ENCODE measurements around the gene PRR36. TPM values are rescaled to one million over a fixed set of nuclear protein-coding genes. Genes with fewer than 3 reads are reported as not detected.

PRR36 gene
- polyA plus RNA-seq, 2 donors, result 0.14 to 0.16 TPM

DNA sequence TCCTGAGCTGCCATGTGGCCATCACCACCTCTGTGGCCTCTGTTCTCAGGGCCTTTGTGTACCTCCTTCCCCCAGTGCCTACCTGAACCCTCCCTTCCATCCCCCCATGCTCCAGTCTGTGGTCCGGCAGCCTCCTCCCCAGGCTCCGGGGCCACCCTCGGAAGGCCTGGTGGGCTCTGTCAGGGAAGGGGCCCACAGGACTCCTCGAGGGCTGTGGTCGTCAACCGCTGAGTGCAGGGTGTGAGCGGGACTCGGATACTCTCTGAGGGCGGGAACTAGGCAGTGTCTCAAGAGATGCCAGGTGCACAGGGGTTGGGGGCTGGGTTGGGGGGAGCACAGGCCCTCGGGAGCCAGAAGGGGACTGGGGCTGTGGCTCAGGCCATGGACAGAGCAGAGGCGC, 33.4 kb upstream of the PRR36 start:
- Histone ChIP-seq H3K4me3 (ENCODE audit: low read depth in 1 of 2, low read length in 2 of 2) (no peak overlapping the region), H3K27ac (ENCODE audit: low read depth in 2 of 2, low read length in 1 of 2) (no peak overlapping the region), H3K9me3 (ENCODE audit: control insufficient read depth in 2 of 2, insufficient read depth in 1 of 2, low read depth in 1 of 2, low read length in 1 of 2) (peaks cover 0 to 3% of the 10 kb centered on the region in 2 donors), H3K36me3 (ENCODE audit: control insufficient read depth in 2 of 2, insufficient read depth in 2 of 2, low read length in 1 of 2) (peaks cover 12 to 36% of the 10 kb centered on the region in 2 donors), H3K4me1 (ENCODE audit: control insufficient read depth in 2 of 2, insufficient read depth in 2 of 2, low read length in 1 of 2) (peaks cover 3 to 24% of the 10 kb centered on the region in 2 donors), H3K27me3 (ENCODE audit: control insufficient read depth in 1 of 2, insufficient read depth in 2 of 2, low read length in 2 of 2) (no peaks in the 10 kb centered on the region)
- 88 to 89% methylated on average over 11 of the region's 11 CpGs for whole genome bisulfite sequencing, 2 donors

DNA sequence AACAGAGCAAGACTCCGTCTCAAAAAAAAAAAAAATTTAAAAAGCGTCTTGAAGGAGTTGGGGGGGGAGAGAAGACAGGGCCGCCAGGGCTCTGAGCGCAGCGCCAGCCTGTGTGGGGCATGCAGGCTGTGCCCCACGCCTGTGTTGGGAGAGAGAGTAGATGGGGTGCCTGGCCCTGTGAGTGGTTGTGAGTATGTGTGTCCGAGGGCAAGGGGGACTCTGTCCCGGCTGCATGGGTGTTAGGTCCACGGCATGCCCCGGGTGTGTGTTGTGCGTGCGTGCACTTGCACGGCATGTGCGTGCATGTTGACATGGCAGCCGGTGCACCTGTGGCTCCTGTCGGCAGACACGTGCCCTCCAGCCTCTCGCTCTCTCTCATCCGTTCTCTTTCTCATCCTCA, 32.9 kb upstream of the PRR36 start:
- 64 to 73% methylated on average over 19 of the region's 19 CpGs for WGBS, 2 donors
- H3K9me3 ChIP-seq (ENCODE audit: control insufficient read depth in 2 of 2, insufficient read depth in 1 of 2, low read depth in 1 of 2, low read length in 1 of 2), result peaks cover 0 to 3% of the 10 kb centered on the region in 2 donors
- H3K36me3 ChIP-seq (ENCODE audit: control insufficient read depth in 2 of 2, insufficient read depth in 2 of 2, low read length in 1 of 2), result peaks cover 12 to 33% of the 10 kb centered on the region in 2 donors
- H3K4me1 ChIP-seq (ENCODE audit: control insufficient read depth in 2 of 2, insufficient read depth in 2 of 2, low read length in 1 of 2), result peaks cover 3 to 26% of the 10 kb centered on the region in 2 donors
- H3K27me3 ChIP-seq (ENCODE audit: control insufficient read depth in 1 of 2, insufficient read depth in 2 of 2, low read length in 2 of 2), result no peaks in the 10 kb centered on the region
- H3K27ac ChIP-seq (ENCODE audit: low read depth in 2 of 2, low read length in 1 of 2), result no peak overlapping the region
- no peak overlapping the region for H3K4me3 ChIP-seq (ENCODE audit: low read depth in 1 of 2, low read length in 2 of 2)

DNA sequence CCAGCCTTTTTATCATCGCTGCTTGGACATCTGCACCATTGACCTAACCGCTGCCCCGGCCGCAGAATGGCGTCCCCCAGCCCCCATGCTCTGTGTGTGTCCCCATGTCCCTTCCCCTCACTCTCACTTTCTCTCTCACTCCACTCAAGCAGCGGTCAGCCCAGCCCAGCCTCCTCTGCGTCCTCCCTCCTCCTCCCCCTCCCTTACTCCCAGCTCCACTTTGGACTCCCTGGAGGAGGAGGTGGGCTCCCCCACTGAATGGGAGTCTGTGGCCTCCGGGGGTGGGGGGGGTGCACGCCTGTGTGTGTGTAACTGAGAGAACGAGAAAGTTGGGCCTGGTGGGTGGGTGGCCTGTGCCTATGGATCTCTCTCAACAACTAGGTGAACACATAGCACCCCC, 31.7 kb upstream of the PRR36 start:
- Histone ChIP-seq H3K27ac (ENCODE audit: low read depth in 2 of 2, low read length in 1 of 2) (no peak overlapping the region), H3K27me3 (ENCODE audit: control insufficient read depth in 1 of 2, insufficient read depth in 2 of 2, low read length in 2 of 2) (no peaks in the 10 kb centered on the region), H3K36me3 (ENCODE audit: control insufficient read depth in 2 of 2, insufficient read depth in 2 of 2, low read length in 1 of 2) (peaks cover 4 to 22% of the 10 kb centered on the region in 2 donors), H3K4me3 (ENCODE audit: low read depth in 1 of 2, low read length in 2 of 2) (no peak overlapping the region), H3K9me3 (ENCODE audit: control insufficient read depth in 2 of 2, insufficient read depth in 1 of 2, low read depth in 1 of 2, low read length in 1 of 2) (peaks cover 0 to 3% of the 10 kb centered on the region in 2 donors), H3K4me1 (ENCODE audit: control insufficient read depth in 2 of 2, insufficient read depth in 2 of 2, low read length in 1 of 2) (peaks cover 3 to 29% of the 10 kb centered on the region in 2 donors)
- 88 to 90% methylated on average over 10 of the region's 10 CpGs for WGBS, 2 donors

DNA sequence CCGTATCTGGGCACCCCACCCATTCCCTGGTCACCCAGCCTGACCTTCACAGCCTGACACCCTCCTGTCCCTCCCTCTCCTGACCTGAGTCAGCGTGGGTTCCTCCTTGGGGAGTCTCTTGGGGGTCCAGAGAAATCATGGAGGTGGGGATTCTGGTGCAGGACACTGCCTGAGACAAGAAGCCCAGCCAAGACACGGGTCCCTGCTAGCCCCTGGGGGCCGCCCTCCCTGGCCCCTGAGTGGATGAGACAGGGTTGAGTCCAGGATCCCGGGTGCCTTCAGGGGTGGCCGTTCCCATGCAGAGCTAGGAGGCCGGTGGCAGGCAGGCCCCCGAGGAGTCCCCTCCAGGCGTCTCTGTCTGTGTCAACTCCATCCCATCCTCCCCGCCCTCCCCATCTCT, 31.1 kb upstream of the PRR36 start:
- no peaks in the 10 kb centered on the region for H3K27me3 ChIP-seq (ENCODE audit: control insufficient read depth in 1 of 2, insufficient read depth in 2 of 2, low read length in 2 of 2)
- H3K27ac ChIP-seq (ENCODE audit: low read depth in 2 of 2, low read length in 1 of 2), result no peak overlapping the region
- H3K4me3 ChIP-seq (ENCODE audit: low read depth in 1 of 2, low read length in 2 of 2), result peak overlapping the region in 1 of 2 donors; percentile 73
- whole genome bisulfite sequencing, 2 donors, result 62 to 81% methylated on average over 10 of the region's 10 CpGs
- peaks cover 0 to 16% of the 10 kb centered on the region in 2 donors for H3K36me3 ChIP-seq (ENCODE audit: control insufficient read depth in 2 of 2, insufficient read depth in 2 of 2, low read length in 1 of 2)
- peaks cover 0 to 1% of the 10 kb centered on the region in 2 donors for H3K9me3 ChIP-seq (ENCODE audit: control insufficient read depth in 2 of 2, insufficient read depth in 1 of 2, low read depth in 1 of 2, low read length in 1 of 2)
- peaks cover 4 to 33% of the 10 kb centered on the region in 2 donors for H3K4me1 ChIP-seq (ENCODE audit: control insufficient read depth in 2 of 2, insufficient read depth in 2 of 2, low read length in 1 of 2)

DNA sequence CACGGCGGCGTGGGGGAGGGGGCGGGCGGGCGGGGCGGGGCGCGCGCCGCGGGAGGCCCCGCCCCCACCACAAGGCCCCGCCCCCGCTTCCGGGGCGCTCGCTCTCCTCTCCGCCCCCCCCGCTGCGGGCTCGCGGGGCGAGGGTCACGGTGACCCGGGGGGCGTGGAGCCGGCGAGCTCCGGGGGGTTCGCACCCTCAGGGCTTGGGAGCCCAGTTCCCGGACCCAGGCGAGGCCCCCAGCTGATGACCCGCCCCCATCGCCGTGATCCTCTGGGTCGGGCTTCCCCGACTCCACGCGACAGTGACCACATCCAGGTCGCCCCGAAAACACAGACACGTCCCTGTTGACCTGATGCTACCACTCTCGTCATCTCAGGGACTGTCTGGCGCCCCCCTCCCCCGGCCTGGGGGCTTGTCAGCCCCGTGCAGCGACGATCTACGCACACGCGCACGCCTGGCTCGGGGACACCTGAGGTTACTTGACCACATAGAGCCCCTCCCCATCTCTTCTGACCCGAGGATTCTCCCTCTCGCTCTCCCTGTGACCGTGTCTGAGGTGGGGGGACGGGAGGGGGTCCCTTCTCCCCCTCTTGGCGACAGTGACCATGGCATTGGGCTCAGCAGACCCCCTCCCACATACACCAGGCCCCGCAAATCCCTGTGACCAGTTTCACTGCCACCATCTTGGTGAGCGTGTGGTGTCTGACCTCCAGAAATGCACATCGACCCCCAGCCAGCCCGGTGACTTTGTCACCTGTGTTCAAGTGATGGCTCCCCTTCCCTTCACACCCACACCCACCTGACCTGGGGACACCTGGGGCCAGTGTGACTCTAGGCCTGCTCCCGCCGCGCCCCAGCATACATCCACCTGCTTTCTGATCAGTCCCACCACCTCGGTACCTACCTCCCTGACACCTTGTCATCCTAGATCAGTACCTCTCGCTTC, 30.2 kb upstream of the PRR36 start:
- peaks cover 0 to 1% of the 10 kb centered on the region in 2 donors for H3K9me3 ChIP-seq (ENCODE audit: control insufficient read depth in 2 of 2, insufficient read depth in 1 of 2, low read depth in 1 of 2, low read length in 1 of 2)
- 8 to 12% methylated on average over 43 to 68 of the region's 68 CpGs for WGBS, 2 donors
- peaks cover 0 to 15% of the 10 kb centered on the region in 2 donors for H3K36me3 ChIP-seq (ENCODE audit: control insufficient read depth in 2 of 2, insufficient read depth in 2 of 2, low read length in 1 of 2)
- H3K27me3 ChIP-seq (ENCODE audit: control insufficient read depth in 1 of 2, insufficient read depth in 2 of 2, low read length in 2 of 2), result no peaks in the 10 kb centered on the region
- H3K4me1 ChIP-seq (ENCODE audit: control insufficient read depth in 2 of 2, insufficient read depth in 2 of 2, low read length in 1 of 2), result peaks cover 7 to 41% of the 10 kb centered on the region in 2 donors
- H3K4me3 ChIP-seq (ENCODE audit: low read depth in 1 of 2, low read length in 2 of 2), result peak overlapping the region; percentile 73 to 85
- H3K27ac ChIP-seq (ENCODE audit: low read depth in 2 of 2, low read length in 1 of 2), result peak overlapping the region; percentile 92 to 93

DNA sequence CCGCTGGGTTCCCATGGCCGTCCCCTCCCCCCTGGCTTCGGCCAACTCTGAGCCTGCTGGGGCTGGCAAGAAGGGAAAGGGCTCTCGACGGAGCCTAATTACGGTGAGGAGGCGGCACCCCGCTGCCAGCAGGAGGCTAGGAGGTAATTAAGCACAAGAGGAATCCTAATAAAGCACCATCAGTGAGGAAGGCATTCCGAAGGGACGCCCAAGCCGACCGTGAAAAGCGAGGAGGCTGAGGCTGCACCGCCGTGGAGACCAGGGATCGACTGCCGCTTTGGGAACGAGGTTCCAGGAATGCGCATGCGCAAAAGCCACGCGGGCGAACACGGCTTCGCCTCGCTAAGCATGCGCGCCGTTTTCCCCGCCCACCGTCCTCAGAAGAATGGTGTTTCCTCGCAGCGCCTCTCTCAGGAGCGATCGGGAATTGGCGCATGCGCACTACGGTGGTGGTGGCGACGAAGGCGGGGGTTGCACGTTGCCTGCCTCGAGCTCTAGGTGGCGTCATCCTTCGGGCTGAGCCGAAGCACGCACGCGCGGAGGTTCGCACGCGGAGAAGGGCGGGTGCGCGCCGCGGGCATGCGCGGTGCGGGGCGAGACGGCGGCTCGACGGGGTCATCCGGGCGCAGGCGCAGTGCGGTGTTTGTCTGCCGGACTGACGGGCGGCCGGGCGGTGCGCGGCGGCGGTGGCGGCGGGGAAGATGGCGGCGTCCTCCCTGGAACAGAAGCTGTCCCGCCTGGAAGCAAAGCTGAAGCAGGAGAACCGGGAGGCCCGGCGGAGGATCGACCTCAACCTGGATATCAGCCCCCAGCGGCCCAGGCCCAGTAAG, 29.3 kb upstream of the PRR36 start, which contains the start of gene MAP2K7:
MAP2K7 (plus strand) TSS at position 634 of the 830 bp plus-strand sequence; CDS start at position 702, 68 bp downstream.
- peaks cover 7 to 41% of the 10 kb centered on the region in 2 donors for H3K4me1 ChIP-seq (ENCODE audit: control insufficient read depth in 2 of 2, insufficient read depth in 2 of 2, low read length in 1 of 2)
- peaks cover 0 to 1% of the 10 kb centered on the region in 2 donors for H3K9me3 ChIP-seq (ENCODE audit: control insufficient read depth in 2 of 2, insufficient read depth in 1 of 2, low read depth in 1 of 2, low read length in 1 of 2)
- H3K4me3 ChIP-seq (ENCODE audit: low read depth in 1 of 2, low read length in 2 of 2), result peak within 1 kb of the TSS; percentile 73 to 85
- H3K27ac ChIP-seq (ENCODE audit: low read depth in 2 of 2, low read length in 1 of 2), result peak within 1 kb of the TSS; percentile 92 to 94
- no peaks in the 10 kb centered on the region for H3K27me3 ChIP-seq (ENCODE audit: control insufficient read depth in 1 of 2, insufficient read depth in 2 of 2, low read length in 2 of 2)
- WGBS, 2 donors, result 0 to 1% methylated on average over 73 to 89 of the region's 89 CpGs
- peaks cover 0 to 10% of the 10 kb centered on the region in 2 donors for H3K36me3 ChIP-seq (ENCODE audit: control insufficient read depth in 2 of 2, insufficient read depth in 2 of 2, low read length in 1 of 2)

DNA sequence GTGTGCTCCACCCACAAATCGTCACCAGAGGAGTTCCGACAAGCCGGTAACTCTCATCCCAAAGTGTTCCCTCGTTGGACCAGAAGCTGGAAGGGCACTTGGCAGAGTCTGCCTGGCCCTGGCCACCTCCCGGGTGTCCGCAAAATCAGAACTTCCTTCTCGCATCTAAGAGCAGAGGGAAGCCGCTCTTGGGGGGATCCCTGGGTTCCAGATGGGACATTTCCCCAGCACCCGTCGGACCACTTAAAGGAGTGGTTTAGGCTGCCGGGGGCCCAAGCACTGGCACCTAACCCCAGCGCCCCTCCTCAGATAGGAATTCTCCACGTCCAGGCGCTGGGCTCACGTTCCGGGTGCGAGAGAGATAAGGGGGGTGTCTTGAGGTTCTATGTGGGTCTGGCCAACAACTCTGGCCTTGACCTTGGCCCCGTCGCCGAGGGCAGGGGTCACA, 28.6 kb upstream of the PRR36 start:
- H3K4me3 ChIP-seq (ENCODE audit: low read depth in 1 of 2, low read length in 2 of 2), result peak overlapping the region; percentile 55 to 85
- WGBS, 2 donors, result 9 to 14% methylated on average over 20 of the region's 20 CpGs
- H3K36me3 ChIP-seq (ENCODE audit: control insufficient read depth in 2 of 2, insufficient read depth in 2 of 2, low read length in 1 of 2), result peaks cover 0 to 10% of the 10 kb centered on the region in 2 donors
- peaks cover 0 to 1% of the 10 kb centered on the region in 2 donors for H3K9me3 ChIP-seq (ENCODE audit: control insufficient read depth in 2 of 2, insufficient read depth in 1 of 2, low read depth in 1 of 2, low read length in 1 of 2)
- peaks cover 7 to 39% of the 10 kb centered on the region in 2 donors for H3K4me1 ChIP-seq (ENCODE audit: control insufficient read depth in 2 of 2, insufficient read depth in 2 of 2, low read length in 1 of 2)
- H3K27me3 ChIP-seq (ENCODE audit: control insufficient read depth in 1 of 2, insufficient read depth in 2 of 2, low read length in 2 of 2), result no peaks in the 10 kb centered on the region
- peak overlapping the region; percentile 82 to 94 for H3K27ac ChIP-seq (ENCODE audit: low read depth in 2 of 2, low read length in 1 of 2)

DNA sequence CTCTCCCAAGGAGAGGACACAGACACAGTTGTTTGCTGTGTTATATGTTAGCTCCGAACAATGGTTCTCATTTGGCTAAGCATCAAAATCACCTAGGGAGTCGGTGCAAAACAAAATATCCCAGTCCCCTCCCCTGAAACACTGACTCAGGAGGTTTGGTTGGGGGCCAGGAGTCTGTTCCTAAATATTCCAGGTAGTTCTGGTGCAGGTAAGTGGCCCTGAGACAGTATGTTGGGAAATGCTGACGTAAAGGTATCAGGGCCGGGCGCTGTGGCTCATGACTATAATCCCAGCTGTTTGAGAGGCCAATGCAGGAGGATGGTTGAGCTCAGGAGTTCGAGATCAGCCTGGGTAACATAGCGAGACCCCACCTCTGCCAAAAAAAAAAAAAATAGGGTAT, 27.1 kb upstream of the PRR36 start:
- H3K27ac ChIP-seq (ENCODE audit: low read depth in 2 of 2, low read length in 1 of 2), result peak overlapping the region; percentile 50 to 90
- peaks cover 7 to 35% of the 10 kb centered on the region in 2 donors for H3K4me1 ChIP-seq (ENCODE audit: control insufficient read depth in 2 of 2, insufficient read depth in 2 of 2, low read length in 1 of 2)
- WGBS, 2 donors, result 57 to 64% methylated on average over 7 of the region's 7 CpGs
- H3K36me3 ChIP-seq (ENCODE audit: control insufficient read depth in 2 of 2, insufficient read depth in 2 of 2, low read length in 1 of 2), result peaks cover 0 to 8% of the 10 kb centered on the region in 2 donors
- H3K9me3 ChIP-seq (ENCODE audit: control insufficient read depth in 2 of 2, insufficient read depth in 1 of 2, low read depth in 1 of 2, low read length in 1 of 2), result peaks cover 0 to 1% of the 10 kb centered on the region in 2 donors
- H3K4me3 ChIP-seq (ENCODE audit: low read depth in 1 of 2, low read length in 2 of 2), result no peak overlapping the region
- H3K27me3 ChIP-seq (ENCODE audit: control insufficient read depth in 1 of 2, insufficient read depth in 2 of 2, low read length in 2 of 2), result no peaks in the 10 kb centered on the region

DNA sequence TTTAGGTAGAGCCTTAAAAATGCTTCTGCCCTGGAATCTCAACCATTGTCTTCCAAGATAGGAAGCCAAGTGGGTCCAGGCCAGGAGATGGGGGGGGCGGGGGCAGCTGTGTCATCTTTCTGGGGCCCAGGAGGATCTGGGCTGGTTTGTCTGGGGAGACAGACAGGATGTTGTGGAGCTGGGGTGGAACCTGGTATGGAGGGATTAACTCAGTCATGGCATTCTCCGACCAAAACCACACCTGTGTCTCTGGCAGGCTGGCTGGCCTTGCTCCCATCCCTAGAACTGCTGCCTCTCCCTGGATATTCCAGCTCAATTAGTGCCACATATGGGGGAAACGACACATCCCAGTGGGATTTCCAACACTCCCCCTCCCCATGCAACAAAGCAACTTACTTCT, 26.7 kb upstream of the PRR36 start:
- Histone ChIP-seq H3K4me3 (ENCODE audit: low read depth in 1 of 2, low read length in 2 of 2) (no peak overlapping the region), H3K4me1 (ENCODE audit: control insufficient read depth in 2 of 2, insufficient read depth in 2 of 2, low read length in 1 of 2) (peaks cover 7 to 35% of the 10 kb centered on the region in 2 donors), H3K27ac (ENCODE audit: low read depth in 2 of 2, low read length in 1 of 2) (peak overlapping the region; percentile 50 to 90), H3K9me3 (ENCODE audit: control insufficient read depth in 2 of 2, insufficient read depth in 1 of 2, low read depth in 1 of 2, low read length in 1 of 2) (peaks cover 0 to 1% of the 10 kb centered on the region in 2 donors), H3K27me3 (ENCODE audit: control insufficient read depth in 1 of 2, insufficient read depth in 2 of 2, low read length in 2 of 2) (no peaks in the 10 kb centered on the region), H3K36me3 (ENCODE audit: control insufficient read depth in 2 of 2, insufficient read depth in 2 of 2, low read length in 1 of 2) (peaks cover 0 to 5% of the 10 kb centered on the region in 2 donors)
- WGBS, 2 donors, result 47 to 62% methylated on average over 3 of the region's 3 CpGs
